HG03565 (cell line): ENCODE data around the gene NFIB.

Source experiments
- ATAC-seq: cut with Tn5 transposase; IDR thresholded peaks from one replicate; pipeline ENCODE4 v1.9.1; 2021; ENCODE audit warnings: mild to moderate bottlenecking, moderate library complexity; ENCODE audit not compliant: unreplicated experiment

The NFIB gene

GRCh38 chr9:14321517-14322130 is 7.7 kb upstream of the NFIB start:
- no peak for ATAC-seq

GRCh38 chr9:14320271-14321181 is 6.6 kb upstream of the NFIB start:
- no peak for ATAC-seq

- no peak for ATAC-seq
Observed at GRCh38 chr9:14318934-14319580, 5.1 kb upstream of the NFIB start.

GRCh38 chr9:14318361-14318760 is 4.4 kb upstream of the NFIB start:
- ATAC-seq = no peak

GRCh38 chr9:14317667-14318320 is 3.9 kb upstream of the NFIB start:
- ATAC-seq = peak; percentile 17

GRCh38 chr9:14316602-14317300 is 2.8 kb upstream of the NFIB start:
- no peak for ATAC-seq

GRCh38 chr9:14315875-14316601 is 2.1 kb upstream of the NFIB start:
- no peak for ATAC-seq

GRCh38 chr9:14314929-14315874 is 1.3 kb upstream of the NFIB start:
- no peak for ATAC-seq

GRCh38 chr9:14314424-14314928 is 535 bp upstream of the NFIB start:
- ATAC-seq = no peak

GRCh38 chr9:14313378-14313940 is 482 bp downstream of the NFIB start:
- no peak for ATAC-seq

GRCh38 chr9:14312719-14313377 is 1.1 kb downstream of the NFIB start:
- no peak for ATAC-seq

- no peak for ATAC-seq
Observed at GRCh38 chr9:14311956-14312685, 1.8 kb downstream of the NFIB start.

- no peak for ATAC-seq
Observed at GRCh38 chr9:14311171-14311949, 2.6 kb downstream of the NFIB start.

GRCh38 chr9:14310311-14310710 is 3.6 kb downstream of the NFIB start:
- no peak for ATAC-seq

- no peak for ATAC-seq
Observed at GRCh38 chr9:14309403-14309802, 4.5 kb downstream of the NFIB start.

- ATAC-seq = no peak
Observed at GRCh38 chr9:14308853-14309145, 5.1 kb downstream of the NFIB start.
